ENCODE results near the gene MRPL20.

Gene MRPL20

DNA sequence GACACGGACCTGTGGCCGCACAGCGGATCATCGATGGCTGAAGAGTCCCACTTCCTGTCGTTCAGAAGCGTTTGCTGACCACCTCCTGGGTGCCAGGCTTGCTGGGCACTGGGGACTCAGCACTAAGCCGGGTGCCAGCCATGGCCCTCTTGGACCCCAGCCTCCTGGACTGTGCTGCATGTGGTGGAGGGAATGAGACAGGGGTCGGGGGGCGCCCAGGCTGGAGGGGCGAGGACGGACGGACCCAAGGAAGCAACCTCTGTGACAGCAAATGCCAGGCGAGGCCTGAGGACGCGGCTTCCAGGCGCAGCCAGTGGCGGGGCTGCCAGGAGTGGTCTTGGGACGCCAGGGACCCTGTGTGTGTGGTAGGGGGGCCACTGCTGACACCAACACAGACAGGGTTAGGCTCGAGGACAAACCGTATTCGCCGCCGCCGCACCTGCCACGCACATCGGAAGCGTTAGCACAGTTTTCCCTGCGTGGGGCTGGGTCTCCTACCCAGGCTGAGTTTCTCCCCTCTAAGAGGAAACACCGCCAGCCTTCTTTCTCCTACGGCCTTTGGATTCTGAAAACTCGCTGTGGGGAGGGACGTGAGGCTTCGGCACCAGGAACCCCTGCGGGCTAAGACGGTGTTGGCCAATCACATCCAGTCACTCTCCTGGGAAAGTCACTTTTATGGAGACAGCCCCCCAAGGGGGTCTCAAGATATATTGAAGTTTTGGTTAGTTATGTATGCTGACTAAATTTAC is 45.7 kb downstream of the MRPL20 start:
- no peak for DNase-seq (ENCODE audit: low read depth)

DNA sequence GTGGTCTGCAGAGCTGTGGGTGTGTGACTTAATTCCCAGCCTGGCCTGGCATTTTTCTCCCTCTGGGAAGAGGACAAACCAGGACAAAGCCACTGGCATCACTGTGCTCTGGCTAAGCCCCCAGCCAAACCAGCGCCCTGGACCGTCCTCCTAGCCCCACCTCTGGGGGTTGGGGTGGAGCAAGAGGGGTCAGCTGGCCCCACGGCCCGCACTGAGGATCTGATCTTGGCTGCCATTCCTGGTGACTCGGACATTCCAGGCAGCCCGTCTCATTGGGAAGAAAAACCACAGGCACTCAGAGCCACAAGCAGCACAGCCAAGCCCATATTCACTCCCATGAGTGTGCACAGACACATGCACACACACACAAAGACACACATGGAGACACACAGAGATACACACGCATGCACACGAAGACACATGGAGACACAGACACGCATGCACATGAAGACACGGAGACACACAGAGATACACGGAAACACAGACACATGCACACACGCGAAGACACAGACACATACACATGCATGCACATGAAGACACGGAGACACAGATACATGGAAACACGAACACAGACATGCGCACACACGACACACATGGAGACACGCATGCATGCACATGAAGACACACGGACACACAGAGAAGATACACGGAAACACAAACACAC is 46.5 kb downstream of the MRPL20 start:
- DNase-seq (ENCODE audit: low read depth): no peak

- no peak for DNase-seq (ENCODE audit: low read depth)
These were observed 47.2 kb downstream of the MRPL20 start for GRCh38 chr1:1359664-1360468.

DNA sequence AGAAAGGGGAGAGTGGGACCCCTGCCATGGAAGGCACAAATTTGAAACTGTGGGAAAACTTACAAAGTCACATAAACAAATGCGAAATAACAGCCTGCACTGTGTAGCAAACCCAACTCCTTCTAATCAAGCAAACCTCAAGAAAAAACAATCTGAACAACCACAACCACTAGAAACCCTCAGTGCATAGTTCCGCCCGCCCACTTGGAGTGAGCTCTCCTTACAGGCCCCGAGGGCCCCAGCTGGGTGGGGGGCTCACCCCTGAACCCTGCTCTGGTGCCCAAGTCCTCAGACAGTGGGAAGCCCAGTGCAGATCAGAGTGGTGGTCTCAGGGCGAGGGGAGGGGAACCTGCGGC is 47.8 kb downstream of the MRPL20 start:
- no peak for DNase-seq (ENCODE audit: low read depth)

DNA sequence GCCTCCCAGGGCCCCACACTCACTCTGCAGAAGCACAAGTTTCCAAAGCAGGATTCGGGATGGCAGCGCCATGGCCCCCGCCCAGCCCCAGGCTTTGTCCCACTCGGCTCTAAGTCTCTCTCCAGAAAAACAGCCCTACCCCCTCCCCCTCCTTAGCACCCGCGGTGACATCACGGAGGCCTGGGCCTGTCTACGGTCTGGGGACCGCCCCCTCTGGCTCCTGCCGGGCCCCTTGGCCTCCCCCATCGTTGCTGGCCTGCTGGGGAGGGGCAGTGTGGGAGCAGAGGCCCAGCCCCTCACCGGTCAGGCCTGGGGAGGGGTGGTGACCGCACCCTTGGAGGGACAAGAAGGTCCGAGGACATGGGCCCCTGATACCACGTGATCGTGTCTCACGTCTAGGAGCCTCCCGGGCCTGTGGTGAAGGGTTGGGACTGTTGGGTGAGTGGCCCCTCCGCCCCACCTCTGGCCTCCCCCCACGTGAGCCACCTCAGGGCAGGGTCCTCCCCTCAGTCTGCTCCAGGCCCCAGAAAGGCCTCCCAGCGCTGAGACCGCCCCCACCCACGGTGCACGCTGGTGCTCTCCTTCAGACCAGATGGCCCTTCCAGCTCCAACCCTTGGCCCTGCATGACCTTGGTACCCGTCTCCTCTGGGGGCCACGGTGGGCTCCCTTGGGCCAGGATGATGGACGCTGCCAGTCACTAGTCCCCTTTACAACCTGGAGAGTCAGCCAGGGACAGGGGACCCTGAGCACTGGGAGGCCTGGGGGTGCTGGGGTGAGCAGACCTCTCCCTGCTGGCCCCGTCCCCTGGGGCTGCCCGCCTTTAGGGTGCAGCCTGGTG is 48.4 kb downstream of the MRPL20 start, which contains the start of gene MXRA8:
Gene MXRA8 (minus strand): TSS at position 123 of the 839 bp plus-strand sequence. CDS start 51 bp downstream, at position 72.
- no peak for DNase-seq (ENCODE audit: low read depth)

GRCh38 chr1:1357871-1358432 is 49.1 kb downstream of the MRPL20 start:
- no peak for DNase-seq (ENCODE audit: low read depth)

DNA sequence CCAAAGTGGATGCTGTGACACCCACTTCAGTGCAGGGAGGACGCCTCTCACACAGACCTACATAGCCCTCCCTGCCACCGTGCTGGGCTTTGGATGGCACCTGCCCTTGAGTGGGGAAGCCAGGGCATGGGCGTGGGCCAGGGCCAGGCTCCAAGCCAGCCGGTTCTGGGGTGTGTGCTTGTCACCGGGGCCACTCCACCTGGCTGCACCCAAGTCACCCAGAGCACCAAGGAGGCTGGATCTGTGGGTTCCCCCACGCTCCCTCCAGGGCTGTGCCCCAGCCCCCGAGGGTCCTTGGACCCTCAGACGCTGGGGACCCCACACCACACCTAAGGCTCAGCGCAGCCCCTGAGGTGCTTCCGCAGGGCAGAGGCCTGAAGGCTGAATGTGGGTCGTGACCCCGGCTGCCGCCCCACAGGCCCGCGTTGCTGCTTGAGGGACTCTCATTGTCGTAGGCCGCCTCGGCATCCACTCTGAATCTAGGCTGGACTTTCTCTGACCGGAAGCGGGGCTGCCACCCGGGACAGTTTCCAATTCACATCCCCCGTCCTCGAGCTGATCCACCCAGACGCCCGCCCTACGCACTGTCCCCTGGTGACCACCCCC is 50.2 kb downstream of the MRPL20 start:
- DNase-seq (ENCODE audit: low read depth): no peak

DNA sequence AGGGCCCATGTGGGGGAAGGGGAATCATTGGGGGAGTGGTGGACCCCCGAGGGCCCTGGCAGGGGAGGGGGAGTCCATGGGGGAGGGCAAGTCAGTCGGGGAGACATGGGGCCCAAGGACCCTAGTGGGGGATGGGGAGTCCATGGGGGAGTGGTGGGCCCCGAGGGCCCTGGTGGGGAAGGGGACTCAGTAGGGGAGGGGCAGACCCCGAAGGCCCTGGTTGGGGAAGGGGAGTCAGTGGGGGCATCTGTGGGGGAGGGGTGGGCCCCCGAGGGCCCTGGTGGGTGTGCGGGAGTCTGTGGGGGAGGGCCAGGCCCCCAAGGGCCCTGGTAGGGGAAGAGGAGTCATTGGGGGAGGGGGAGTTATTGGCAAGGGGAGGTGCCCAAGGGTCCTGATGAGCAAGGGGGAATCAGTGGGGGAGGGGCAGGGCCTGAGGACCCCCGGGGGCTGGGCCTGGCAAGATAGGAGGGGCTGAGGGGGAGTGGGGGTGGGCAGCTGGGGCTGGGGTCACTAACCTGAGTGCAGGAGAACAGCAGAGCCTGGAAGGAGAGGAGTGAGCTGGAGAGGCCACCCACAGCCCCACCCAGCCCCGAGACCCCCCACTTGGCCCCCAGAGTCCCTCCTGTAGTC is 50.8 kb downstream of the MRPL20 start:
- no peak for DNase-seq (ENCODE audit: low read depth)

DNA sequence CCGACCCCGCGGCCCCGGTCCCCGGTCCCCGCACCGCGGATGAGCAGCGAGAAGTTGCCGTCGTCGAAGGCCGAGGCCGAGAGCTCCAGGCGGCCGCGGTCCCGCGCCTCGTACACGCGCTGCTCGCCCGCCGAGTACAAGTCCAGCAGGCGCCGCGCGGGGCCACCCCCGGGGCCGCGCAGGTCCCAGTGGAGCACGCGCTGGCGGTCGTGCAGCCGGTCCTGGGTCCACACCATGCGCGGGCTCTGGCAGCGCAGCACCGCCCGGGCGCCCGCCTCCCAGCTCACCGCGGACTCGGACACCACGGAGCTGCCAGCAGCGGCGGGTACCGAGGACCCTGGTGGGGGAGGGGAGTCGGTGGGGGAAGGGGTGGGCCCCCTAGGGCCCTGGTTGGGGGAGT is 51.7 kb downstream of the MRPL20 start:
- DNase-seq (ENCODE audit: low read depth): no peak

DNA sequence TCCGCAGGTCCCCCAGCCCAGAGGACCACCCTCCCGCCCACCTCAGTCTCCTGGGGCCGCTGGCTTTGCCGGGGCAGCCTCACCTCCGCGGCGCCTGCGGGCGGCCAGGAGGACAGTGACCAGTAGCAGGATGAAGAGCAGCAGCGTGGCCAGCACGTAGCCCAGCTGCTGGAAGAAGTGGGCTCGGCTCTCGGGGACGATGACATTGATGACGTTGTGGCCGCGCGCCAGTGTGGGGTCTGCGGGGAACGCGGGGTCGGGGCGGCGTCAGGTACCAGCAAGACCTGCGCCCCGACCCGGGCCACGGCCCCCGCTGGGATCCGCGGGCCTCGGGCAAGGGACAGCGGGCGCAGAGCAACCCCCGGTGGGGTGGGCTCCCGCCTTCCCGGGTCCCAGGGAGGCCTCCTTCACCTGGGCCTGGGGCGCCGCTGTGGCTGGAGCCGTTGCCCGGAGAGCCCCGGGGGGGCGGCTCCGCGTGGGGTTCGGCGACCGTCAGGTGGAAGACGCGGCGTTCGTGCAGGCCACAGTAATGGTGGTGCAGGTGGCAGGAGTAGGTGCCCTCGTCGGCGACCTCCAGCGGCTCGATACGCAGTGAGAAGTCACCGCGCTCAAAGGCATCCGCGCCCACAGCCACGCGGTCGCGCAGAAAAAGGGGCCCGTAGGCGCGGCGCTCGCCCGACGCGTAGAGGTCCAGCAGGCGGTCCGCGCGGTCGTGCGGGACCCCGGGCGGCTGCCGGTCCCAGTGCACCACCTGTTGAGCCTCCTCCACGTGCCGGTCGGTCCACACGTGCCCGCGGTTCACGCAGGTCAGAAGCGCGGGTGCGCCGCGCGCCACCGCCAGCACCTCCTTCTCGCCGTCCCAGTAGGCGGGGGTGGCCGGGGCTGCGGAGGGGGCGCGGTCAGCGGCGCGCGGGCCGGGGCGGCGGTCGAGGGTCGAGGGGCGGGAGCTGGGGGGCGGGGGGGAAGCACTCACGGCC is 52.5 kb downstream of the MRPL20 start:
- DNase-seq (ENCODE audit: low read depth): no peak

DNA sequence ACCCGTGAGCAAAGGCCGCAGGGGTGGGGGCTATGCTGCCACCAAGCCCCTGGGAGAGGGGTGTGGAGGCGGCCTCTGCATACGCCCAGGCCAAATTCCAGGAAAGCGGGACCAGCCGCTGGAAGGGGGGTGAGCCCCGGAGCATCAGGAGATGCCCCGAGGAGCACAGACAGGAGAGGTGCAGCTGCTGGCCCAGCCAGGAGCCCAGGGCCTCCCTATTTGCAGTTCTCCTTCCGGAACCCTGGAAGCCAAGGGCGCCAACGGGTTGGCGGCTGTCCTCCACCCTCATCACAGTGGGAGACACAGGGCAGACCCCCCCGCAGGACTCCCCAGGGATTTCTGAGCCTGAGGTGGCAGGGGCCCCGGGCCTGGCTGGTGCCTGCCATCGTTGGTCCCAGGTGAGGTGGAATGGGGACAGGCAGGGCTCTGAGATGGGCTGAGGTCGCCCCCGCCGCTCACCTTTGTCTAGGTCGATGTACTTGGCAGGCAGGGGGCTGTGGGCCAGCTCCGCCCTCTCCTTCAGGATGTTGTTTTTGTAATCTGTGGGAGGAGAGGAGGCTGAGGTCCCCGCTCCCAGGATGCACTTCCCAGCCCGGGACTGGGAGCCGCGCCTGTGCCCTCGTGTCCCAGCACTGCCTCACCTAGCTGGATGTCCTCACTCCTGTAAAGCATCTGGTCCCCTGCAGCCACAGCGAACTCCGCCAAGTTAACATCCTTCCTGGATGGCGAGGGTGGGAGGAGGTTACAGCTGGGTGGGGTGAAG is 53.5 kb downstream of the MRPL20 start:
- no peak for DNase-seq (ENCODE audit: low read depth)

DNA sequence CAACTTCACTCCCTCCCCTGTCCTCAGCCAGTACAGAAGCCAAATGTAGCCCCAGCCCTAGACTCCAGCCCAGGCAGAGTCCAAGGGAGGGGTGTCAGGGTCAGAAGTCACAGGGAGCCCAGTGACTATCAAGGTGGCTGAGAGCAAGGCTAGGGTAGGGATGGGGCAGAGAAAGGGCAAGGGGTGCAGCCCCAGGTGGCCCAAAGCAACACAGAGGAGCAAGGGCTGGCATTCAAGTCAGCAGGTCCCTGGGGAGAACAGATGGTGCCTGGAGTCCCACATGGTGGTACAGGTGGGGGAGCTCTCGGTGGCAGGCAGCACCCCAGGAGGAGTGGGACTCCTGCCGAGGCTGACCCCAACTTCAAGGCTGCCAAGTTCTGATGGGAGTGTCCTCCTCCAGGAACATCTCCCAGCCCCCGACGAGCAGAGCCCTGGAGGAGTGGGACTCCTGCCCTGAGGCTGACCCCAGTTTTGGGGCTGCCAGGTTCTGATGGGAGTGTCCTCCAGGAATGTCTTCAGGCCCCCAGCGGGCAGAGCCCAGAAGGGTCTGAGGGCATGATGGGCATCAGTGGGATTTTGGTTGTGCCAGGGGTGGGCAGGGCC is 54.2 kb downstream of the MRPL20 start:
- DNase-seq (ENCODE audit: low read depth): no peak

Measured in T follicular helper cell (primary cell).